CD14-positive monocyte (primary cell): ENCODE measurements around the gene XPO4. TPM values are rescaled to one million over a fixed set of nuclear protein-coding genes. Genes with fewer than 3 reads are reported as not detected.

Source experiments
- DNase-seq, 3 donors: peaks; one replicate each; pipeline ENCODE4 v3.0.0-alpha.2; 2011 to 2022
- H2AFZ ChIP-seq: 2 replicates; pipeline ENCODE4 v1.6.0; 2012; ENCODE audit warnings: mild to moderate bottlenecking, low read depth, low read length, inconsistent platforms; ENCODE audit not compliant: insufficient read depth, poor library complexity, severe bottlenecking
- H3K27ac ChIP-seq, 2 donors: 1 replicate in 1 of 2; 2 replicates in 1 of 2; pipeline ENCODE4 v1.5.1; 2012 to 2013; ENCODE audit warnings: low read length in 2 of 2, control low read depth in 1 of 2, inconsistent platforms in 1 of 2, low read depth in 1 of 2, mild to moderate bottlenecking in 1 of 2
- H3K27me3 ChIP-seq, 2 donors: one replicate each; pipeline versions ENCODE4 v1.6.0 to v1.6.1; 2011 to 2013; ENCODE audit warnings: low read length in 2 of 2; ENCODE audit not compliant: control insufficient read depth in 2 of 2, insufficient read depth in 2 of 2
- H3K36me3 ChIP-seq, 2 donors: replicated peaks in 1 of 2; 1 replicate in 1 of 2; 2 replicates in 1 of 2; pipeline versions ENCODE4 v1.5.1 to v1.6.1; 2012 to 2013; ENCODE audit warnings: low read length in 2 of 2, control low read depth in 1 of 2, inconsistent platforms in 1 of 2, mild to moderate bottlenecking in 1 of 2; ENCODE audit not compliant: insufficient read depth in 2 of 2, control insufficient read depth in 1 of 2
- H3K4me1 ChIP-seq, 2 donors: 1 replicate in 1 of 2; 2 replicates in 1 of 2; pipeline versions ENCODE4 v1.5.1 to v1.6.1; 2012 to 2013; ENCODE audit warnings: low read length in 2 of 2, control low read depth in 1 of 2, inconsistent platforms in 1 of 2, mild to moderate bottlenecking in 1 of 2, moderate library complexity in 1 of 2; ENCODE audit not compliant: insufficient read depth in 2 of 2, control insufficient read depth in 1 of 2
- H3K4me2 ChIP-seq: replicated peaks from 2 replicates; pipeline ENCODE3; 2012; ENCODE audit warnings: low read length, moderate library complexity, mild to moderate bottlenecking; ENCODE audit not compliant: poor library complexity, severe bottlenecking; ENCODE audit errors: extremely low read depth
- H3K4me3 ChIP-seq, 3 experiments: fragments of 200-600 bp in 1 of 3; sonication (generic) in 1 of 3; replicated peaks in 1 of 3; 1 replicate in 2 of 3; 2 replicates in 1 of 3; pipeline ENCODE4 v1.5.1; 2011 to 2013; ENCODE audit warnings: low read length in 3 of 3, mild to moderate bottlenecking in 3 of 3, control low read depth in 2 of 3, low read depth in 2 of 3, inconsistent platforms in 1 of 3, moderate library complexity in 1 of 3
- H3K79me2 ChIP-seq: 2 replicates; pipeline ENCODE4 v1.6.0; 2012; ENCODE audit warnings: mild to moderate bottlenecking, control low read depth, inconsistent platforms, low read length, moderate library complexity; ENCODE audit not compliant: insufficient read depth
- H3K9ac ChIP-seq: 2 replicates; pipeline ENCODE4 v1.6.0; 2017; ENCODE audit warnings: low read length, mild to moderate bottlenecking; ENCODE audit not compliant: insufficient read depth, poor library complexity, severe bottlenecking
- H3K9me3 ChIP-seq, 2 donors: replicated peaks in 1 of 2; 1 replicate in 1 of 2; 2 replicates in 1 of 2; pipeline versions ENCODE4 v1.5.1 to v1.6.1; 2012 to 2013; ENCODE audit warnings: low read length in 2 of 2, control low read depth in 1 of 2; ENCODE audit not compliant: control insufficient read depth in 1 of 2, insufficient read depth in 1 of 2
- H4K20me1 ChIP-seq: 2 replicates; pipeline ENCODE4 v1.6.0; 2012; ENCODE audit warnings: mild to moderate bottlenecking, low read length, control low read depth, moderate library complexity; ENCODE audit not compliant: insufficient read depth
- H3K27ac Mint-ChIP-seq, 7 donors: one replicate each; pipeline ENCODE4 v1.8.0; 2020; ENCODE audit warnings: mild to moderate bottlenecking in 7 of 7, mixed read lengths in 7 of 7, moderate library complexity in 6 of 7, inconsistent platforms in 2 of 7
- H3K27me3 Mint-ChIP-seq, 3 donors: one replicate each; pipeline ENCODE4 v1.8.0; 2021 to 2022; ENCODE audit warnings: low read depth in 3 of 3, mild to moderate bottlenecking in 3 of 3, mixed read lengths in 3 of 3, moderate library complexity in 3 of 3, inconsistent platforms in 1 of 3
- H3K36me3 Mint-ChIP-seq, 2 donors: one replicate each; pipeline ENCODE4 v1.8.0; 2020; ENCODE audit warnings: mixed read lengths in 2 of 2, inconsistent platforms in 1 of 2, mild to moderate bottlenecking in 1 of 2
- H3K4me1 Mint-ChIP-seq: one replicate; pipeline ENCODE4 v1.8.0; 2020; ENCODE audit warnings: mild to moderate bottlenecking, mixed read lengths
- H3K4me3 Mint-ChIP-seq, 2 donors: one replicate each; pipeline ENCODE4 v1.8.0; 2020; ENCODE audit warnings: mild to moderate bottlenecking in 2 of 2, mixed read lengths in 2 of 2, moderate library complexity in 1 of 2
- H3K9me3 Mint-ChIP-seq, 7 donors: one replicate each; pipeline ENCODE4 v1.8.0; 2020 to 2022; ENCODE audit warnings: mixed read lengths in 7 of 7, mild to moderate bottlenecking in 6 of 7, moderate library complexity in 6 of 7, inconsistent platforms in 2 of 7
- CTCF ChIP-seq: fragments of 200-600 bp; IDR thresholded peaks from one replicate; pipeline ENCODE4 v1.8.0; 2022; ENCODE audit warnings: antibody characterized with exemption, mild to moderate bottlenecking
- WGBS: methylation state at CpG from one replicate; pipeline ENCODE4 v1.1.5; 2013; ENCODE audit warnings: missing lambda C conversion rate; ENCODE audit not compliant: insufficient coverage; 5-methylcytosine and 5-hydroxymethylcytosine counted together
- intact Hi-C, 2 donors: fragments of 100-400 bp; cut with micrococcal nuclease; formaldehyde crosslinking; loops; one replicate each; pipeline versions ENCODE4 v1.15.0 to v1.15.1; 2023
- polyA plus RNA-seq, 3 donors: library from polyadenylated mRNA; depleted of rRNA in 1 of 3; unstranded in 2 of 3; stranded (reverse) in 1 of 3; fragments of 300-500 nt in 2 of 3; fragments of >200 nt in 1 of 3; fragmentation: Illumina TruSeq in 2 of 3; gene quantifications; 1 replicate in 2 of 3; 2 replicates in 1 of 3; pipeline ENCODE4 v1.2.3, GENCODE V29; 2012 to 2021

Gene XPO4
- polyA plus RNA-seq, 3 donors, result 2.9 to 4.4 (median 4.0) TPM

DNA sequence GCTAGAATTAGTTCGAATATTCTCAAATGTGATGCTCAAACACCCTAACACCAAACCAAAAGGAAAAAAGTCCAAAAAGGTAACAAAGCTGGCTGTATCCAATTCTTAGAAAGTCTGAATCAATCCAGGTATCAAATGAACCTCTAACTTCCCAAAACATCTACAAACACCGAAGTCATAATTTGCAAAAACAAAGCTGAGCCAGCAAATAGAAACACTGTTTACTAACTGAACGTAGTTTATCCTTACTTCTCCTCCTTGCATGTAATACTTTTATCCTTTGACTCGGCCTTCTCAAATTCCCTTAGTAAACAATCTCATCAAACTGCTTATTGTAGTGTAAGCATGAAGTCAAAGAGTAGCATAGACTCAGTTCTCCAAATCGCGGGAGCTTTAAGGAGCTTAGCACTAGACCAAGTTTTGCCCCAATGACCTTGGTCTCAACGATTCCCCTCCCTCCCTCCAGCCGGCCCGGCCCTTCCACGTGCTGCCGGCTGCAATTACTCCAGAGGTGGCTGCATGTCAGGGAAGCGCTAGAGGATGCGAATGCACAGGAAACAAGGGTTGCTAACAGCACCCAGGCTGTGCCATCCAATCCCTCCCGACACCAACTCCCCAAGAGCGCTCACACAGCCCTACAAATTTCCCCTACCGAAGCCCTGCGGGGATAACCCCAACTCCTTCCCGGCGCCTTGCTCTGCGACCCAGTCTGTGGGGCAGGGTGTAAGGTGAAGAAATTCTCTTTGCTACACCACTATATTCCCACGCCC is 693 bp downstream of the XPO4 start:
- intact Hi-C loops, result no loop called here
- H3K27ac Mint-ChIP-seq, result peak overlapping the region; percentile 88 to 94 (median 92)
- Histone ChIP-seq H3K27ac (peak overlapping the region; percentile 78 to 96), H3K27me3 (no peaks in the 10 kb centered on the region), H3K9me3 (no peaks in the 10 kb centered on the region), H3K79me2 (peaks cover 57% of the 10 kb centered on the region), H3K4me3 (peak overlapping the region; percentile 85 to 98 (median 96)), H3K36me3 (peaks cover 2 to 6% of the 10 kb centered on the region in 2 donors), H3K4me2 (peak overlapping the region; percentile 84), H4K20me1 (peaks cover 5% of the 10 kb centered on the region), H2AFZ (peak overlapping the region; percentile 98), H3K4me1 (peaks cover 9 to 21% of the 10 kb centered on the region in 2 donors), H3K9ac (peak overlapping the region; percentile 98)
- no peak for TF ChIP-seq CTCF
- H3K4me3 Mint-ChIP-seq, result peak overlapping the region; percentile 90 to 94
- peaks cover 0 to 5% (median 4%) of the 10 kb centered on the region in 3 donors for H3K27me3 Mint-ChIP-seq
- H3K36me3 Mint-ChIP-seq, result peaks cover 9 to 13% of the 10 kb centered on the region in 2 donors
- peak; percentile 10 to 36 (median 12) for DNase-seq
- peaks cover 12% of the 10 kb centered on the region for H3K4me1 Mint-ChIP-seq
- WGBS, result 8% methylated on average over 8 of the region's 21 CpGs
- no peaks in the 10 kb centered on the region for H3K9me3 Mint-ChIP-seq

DNA sequence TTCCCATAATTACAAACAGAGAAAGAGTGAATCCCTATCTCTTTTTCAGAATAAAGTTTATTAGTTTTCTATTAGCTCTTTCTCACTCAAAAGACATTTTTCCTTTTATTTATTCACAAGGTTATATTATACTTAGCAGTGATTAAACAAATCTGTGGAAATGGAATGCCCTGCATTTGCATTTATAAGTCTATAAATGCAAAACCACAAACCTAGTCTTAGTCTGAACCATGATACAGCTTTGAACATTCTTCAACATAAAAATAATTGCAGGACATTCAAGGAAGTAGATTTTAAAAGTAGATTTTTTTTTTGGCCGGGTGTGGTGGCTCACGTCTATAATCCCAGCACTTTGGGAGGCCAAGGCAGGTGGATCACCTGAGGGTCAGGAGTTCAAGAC is 8.3 kb downstream of the XPO4 start:
- TF ChIP-seq CTCF, result no peak
- Histone ChIP-seq H3K9ac (no peak overlapping the region), H3K9me3 (no peaks in the 10 kb centered on the region), H3K27ac (no peak overlapping the region), H3K79me2 (peaks cover 100% of the 10 kb centered on the region), H3K4me3 (no peak overlapping the region), H2AFZ (no peak overlapping the region), H3K4me2 (no peak overlapping the region), H3K4me1 (no peaks in the 10 kb centered on the region), H4K20me1 (peaks cover 31% of the 10 kb centered on the region), H3K36me3 (peaks cover 2 to 16% of the 10 kb centered on the region in 2 donors), H3K27me3 (no peaks in the 10 kb centered on the region)
- H3K27ac Mint-ChIP-seq, result peak overlapping the region in 1 of 7 donors; percentile 66
- no peaks in the 10 kb centered on the region for H3K9me3 Mint-ChIP-seq
- DNase-seq, result no peak
- H3K27me3 Mint-ChIP-seq, result peaks cover 0 to 3% (median 2%) of the 10 kb centered on the region in 3 donors
- H3K36me3 Mint-ChIP-seq, result peaks cover 9 to 11% of the 10 kb centered on the region in 2 donors
- intact Hi-C loops, result no loop called here
- WGBS, result no CpG with 5 or more reads among the region's 2 CpGs
- H3K4me1 Mint-ChIP-seq, result peaks cover 4% of the 10 kb centered on the region
- no peak overlapping the region for H3K4me3 Mint-ChIP-seq
